ENCODE results near the gene ACHE.
"Not testable (repeated sequence)": the region's sequence is repeated elsewhere in the genome, so short reads cannot be mapped to it uniquely, and the experiment has no call there.

The ACHE gene

GRCh38 chr7:100895701-100895955 lies at the start of gene ACHE:
Gene ACHE (minus strand): TSS chr7:100895888. CDS start chr7:100894232, 1,656 bp downstream.
- no peak for TF ChIP-seq CTCF (conservative IDR thresholded peaks at IDR 0.05; ENCODE audit: low read length)
- H3K4me3 ChIP-seq (ENCODE audit: low read length): peak within 1 kb of the TSS; percentile 36; the same call in 1 of the 2 replicates
- DNase-seq (ENCODE audit: low read depth): no peak

- no peak overlapping the region for H3K4me3 ChIP-seq (ENCODE audit: low read length)
- DNase-seq (ENCODE audit: low read depth): no peak
- no peak for TF ChIP-seq CTCF (conservative IDR thresholded peaks at IDR 0.05; ENCODE audit: low read length)
These were observed 48.5 kb upstream of the ACHE start for GRCh38 chr7:100944138-100944537.

GRCh38 chr7:100943693-100944092 lies 48.0 kb upstream of the ACHE start:
- TF ChIP-seq CTCF (conservative IDR thresholded peaks at IDR 0.05; ENCODE audit: low read length): no peak
- DNase-seq (ENCODE audit: low read depth): no peak
- H3K4me3 ChIP-seq (ENCODE audit: low read length): no peak overlapping the region

- TF ChIP-seq CTCF (conservative IDR thresholded peaks at IDR 0.05; ENCODE audit: low read length): no peak
- H3K4me3 ChIP-seq (ENCODE audit: low read length): no peak overlapping the region; the same call in 1 of the 2 replicates
- DNase-seq (ENCODE audit: low read depth): peak; percentile 33
These were observed 46.5 kb upstream of the ACHE start for GRCh38 chr7:100942045-100942774.

- not testable (repeated sequence) for H3K4me3 ChIP-seq (ENCODE audit: low read length); DNase-seq (ENCODE audit: low read depth)
These were observed 40.5 kb upstream of the ACHE start for GRCh38 chr7:100936167-100936566.

GRCh38 chr7:100935381-100935780 lies 39.7 kb upstream of the ACHE start:
- DNase-seq (ENCODE audit: low read depth); H3K4me3 ChIP-seq (ENCODE audit: low read length): not testable (repeated sequence)

- no peak for DNase-seq (ENCODE audit: low read depth)
- TF ChIP-seq CTCF (conservative IDR thresholded peaks at IDR 0.05; ENCODE audit: low read length): no peak
These were observed 38.0 kb upstream of the ACHE start for GRCh38 chr7:100933734-100934133.

GRCh38 chr7:100929808-100930174 lies 34.1 kb upstream of the ACHE start:
- no peak for DNase-seq (ENCODE audit: low read depth)
- TF ChIP-seq CTCF (conservative IDR thresholded peaks at IDR 0.05; ENCODE audit: low read length): no peak
- no peak overlapping the region for H3K4me3 ChIP-seq (ENCODE audit: low read length)

More at GRCh38 chr7:100933734-100934133, 38.0 kb upstream of the ACHE start:
- no peak overlapping the region for H3K4me3 ChIP-seq (ENCODE audit: low read length)

- H3K4me3 ChIP-seq (ENCODE audit: low read length); DNase-seq (ENCODE audit: low read depth): not testable (repeated sequence)
These were observed 27.9 kb upstream of the ACHE start for GRCh38 chr7:100923616-100924015.
